NCI-H460 (cell line): ENCODE measurements around the gene EDEM3. TPM values are rescaled to one million over a fixed set of nuclear protein-coding genes. Genes with fewer than 3 reads are reported as not detected.
A peak's percentile ranks its signal among the peaks of the same experiment; 100 is the strongest.
"Not testable (repeated sequence)": the region's sequence is repeated elsewhere in the genome, so short reads cannot be mapped to it uniquely, and the experiment has no call there.

Source experiments
- DNase-seq: peaks from one replicate; pipeline ENCODE4 v3.0.0-alpha.2; 2016; ENCODE audit warnings: low read depth; ENCODE audit errors: extremely low read depth
- total RNA-seq: library from RNA; depleted of rRNA; stranded (reverse); fragments of >200 nt; shearing (Covaris generic); gene quantifications from 2 replicates; pipeline ENCODE4 v1.2.3, GENCODE V29; 2014

EDEM3 gene
- total RNA-seq, 1 experiment from 2014 or later, result 56.0 TPM

DNA sequence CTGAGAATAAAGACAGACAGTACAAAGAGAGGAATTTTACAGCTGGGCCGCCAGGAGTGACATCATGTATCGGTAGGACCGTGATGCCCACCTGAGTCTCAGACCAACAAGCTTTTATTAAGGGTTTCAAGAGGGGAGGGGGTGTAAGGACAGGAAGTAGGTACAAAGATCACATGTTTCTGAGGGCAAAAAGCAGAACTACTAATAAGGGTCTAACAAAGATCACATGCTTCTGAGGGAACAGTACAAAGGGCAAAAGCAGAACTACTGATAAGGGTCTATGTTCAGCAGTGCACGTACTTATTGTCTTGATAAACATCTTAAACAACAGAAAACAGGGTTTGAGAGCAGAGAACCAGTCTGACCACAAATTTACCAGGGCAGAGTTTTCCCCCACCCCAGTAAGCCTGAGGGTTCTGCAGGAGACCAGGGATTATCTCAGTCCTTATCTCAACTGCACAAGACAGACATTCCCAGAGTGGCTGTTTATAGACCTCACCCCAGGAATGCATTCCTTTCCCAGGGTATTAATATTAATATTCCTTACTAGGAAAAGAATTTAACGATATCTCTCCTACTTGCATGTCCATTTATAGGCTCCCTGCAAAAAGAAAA, 73.9 kb downstream of the EDEM3 start:
- DNase-seq, result not testable (repeated sequence)

- not testable (repeated sequence) for DNase-seq
Measured at GRCh38 chr1:184679472-184679871, 75.2 kb downstream of the EDEM3 start.

DNA sequence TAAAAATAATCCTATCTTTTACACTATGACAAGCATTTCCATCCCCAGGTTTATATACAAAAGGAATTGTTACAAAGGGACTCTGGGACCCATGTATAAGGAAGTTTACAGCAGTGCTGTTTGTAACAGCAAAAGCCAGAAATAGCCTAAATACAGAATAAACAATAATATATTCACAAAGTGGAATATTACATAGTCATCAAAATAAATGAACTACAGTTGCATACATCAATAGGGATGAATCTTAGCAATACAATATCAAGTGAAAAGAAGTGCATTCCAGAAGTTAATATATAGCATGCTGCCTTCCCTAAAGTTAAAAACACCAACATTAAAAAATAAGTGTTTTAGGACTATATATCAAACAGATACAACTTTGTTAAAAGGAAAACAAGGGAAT, 77.3 kb downstream of the EDEM3 start:
- no peak for DNase-seq

- DNase-seq, result no peak
Measured at GRCh38 chr1:184673305-184673704, 81.4 kb downstream of the EDEM3 start.

GRCh38 chr1:184672013-184672726, 82.5 kb downstream of the EDEM3 start:
- no peak for DNase-seq

DNA sequence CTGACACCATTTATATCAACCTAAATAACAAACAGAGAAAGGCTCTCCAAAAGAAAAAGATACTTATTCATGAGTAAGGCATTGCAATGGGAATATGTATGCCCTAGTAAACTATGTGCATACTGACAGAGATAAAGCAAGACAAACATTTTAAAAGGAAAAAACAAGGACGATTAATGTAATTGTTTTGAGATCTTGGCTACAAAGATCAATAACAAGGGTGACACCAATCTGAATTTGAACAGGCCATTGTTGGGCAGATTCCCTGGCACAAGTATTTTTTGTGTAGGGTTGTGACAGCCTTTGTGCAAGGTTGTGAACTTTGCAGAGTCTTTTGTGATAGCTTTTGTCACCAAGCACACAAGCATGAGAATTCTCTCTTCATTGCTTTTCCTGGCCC, 85.3 kb downstream of the EDEM3 start:
- DNase-seq, result no peak

- no peak for DNase-seq
Measured at GRCh38 chr1:184665360-184665759, 89.3 kb downstream of the EDEM3 start.

GRCh38 chr1:184664661-184665060, 90.0 kb downstream of the EDEM3 start:
- DNase-seq, result no peak

GRCh38 chr1:184664042-184664660, 90.5 kb downstream of the EDEM3 start:
- DNase-seq, result peak; percentile 56

DNA sequence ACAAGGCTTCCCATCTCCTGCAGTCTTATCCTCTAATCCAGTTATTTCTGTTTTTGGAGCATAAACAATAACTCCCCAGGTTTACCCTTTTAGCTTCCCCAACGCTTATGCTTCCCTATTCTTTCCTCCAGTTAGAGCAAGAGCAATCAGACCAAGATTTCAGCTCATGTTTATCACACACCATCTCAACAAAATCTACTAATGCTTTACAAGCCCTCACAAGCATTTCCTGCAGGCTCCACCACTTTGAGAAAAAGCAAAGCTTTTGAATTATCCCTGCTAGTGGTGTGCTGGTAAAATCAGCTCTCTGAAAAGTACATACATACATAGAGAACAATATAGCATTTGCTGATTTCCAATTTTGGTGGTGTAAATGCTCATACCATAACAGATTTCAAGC, 92.9 kb downstream of the EDEM3 start:
- DNase-seq, result no peak

GRCh38 chr1:184660462-184661191, 94.0 kb downstream of the EDEM3 start:
- DNase-seq, result no peak

GRCh38 chr1:184658055-184658454, 96.6 kb downstream of the EDEM3 start:
- DNase-seq, result no peak

GRCh38 chr1:184656221-184656620, 98.4 kb downstream of the EDEM3 start:
- no peak for DNase-seq

DNA sequence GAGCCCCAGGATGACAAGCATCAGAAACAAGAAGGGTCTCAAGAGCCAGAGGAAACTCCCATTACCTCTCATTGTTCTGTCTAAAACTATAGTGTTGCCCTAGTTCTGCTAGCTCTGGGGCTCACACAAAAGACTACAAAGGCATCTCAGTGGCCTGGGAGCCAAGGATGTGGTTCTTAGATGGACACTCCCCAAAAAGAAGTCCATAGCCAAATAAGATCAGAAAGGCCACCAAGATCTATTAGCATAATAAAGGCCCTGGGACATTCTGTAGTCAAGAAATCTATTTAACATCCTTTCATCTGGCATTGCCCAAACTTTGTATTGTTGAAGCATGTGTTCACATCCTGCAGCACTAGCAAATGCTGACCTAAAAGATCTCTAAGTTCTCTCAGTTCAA, 99.5 kb downstream of the EDEM3 start:
- no peak for DNase-seq

DNA sequence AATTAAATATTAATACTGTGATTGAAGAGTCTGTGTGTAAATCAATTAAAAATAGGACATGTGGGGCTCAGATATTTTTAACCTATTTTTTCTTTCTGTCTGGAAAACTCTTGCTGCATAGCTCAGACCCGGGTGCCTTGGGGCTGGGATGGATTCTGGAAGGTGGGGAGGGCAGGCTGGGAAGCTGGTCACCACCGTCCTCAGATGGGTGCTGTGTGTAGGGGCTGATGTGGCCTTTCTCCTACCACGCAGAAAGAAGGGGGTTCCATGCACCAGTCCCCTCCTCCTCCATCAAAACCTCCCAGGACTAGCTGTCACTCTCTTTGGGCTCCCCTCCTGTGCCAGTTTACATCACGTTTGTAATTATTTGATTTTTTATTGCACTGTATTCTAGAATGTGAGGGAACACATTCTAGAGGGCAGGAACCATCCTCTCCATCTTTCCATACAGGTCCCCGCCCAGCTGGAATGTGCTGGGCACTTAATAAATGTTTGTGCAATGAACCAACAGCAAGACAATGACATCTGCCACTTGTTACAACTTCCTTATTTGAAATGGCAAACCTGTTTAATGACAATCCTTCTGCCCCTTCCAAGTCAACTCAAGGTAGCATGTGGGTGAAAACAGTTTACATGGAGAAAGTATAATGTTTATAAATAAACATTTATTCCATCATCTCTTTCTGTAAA, 104.3 kb downstream of the EDEM3 start:
- DNase-seq, result no peak

DNA sequence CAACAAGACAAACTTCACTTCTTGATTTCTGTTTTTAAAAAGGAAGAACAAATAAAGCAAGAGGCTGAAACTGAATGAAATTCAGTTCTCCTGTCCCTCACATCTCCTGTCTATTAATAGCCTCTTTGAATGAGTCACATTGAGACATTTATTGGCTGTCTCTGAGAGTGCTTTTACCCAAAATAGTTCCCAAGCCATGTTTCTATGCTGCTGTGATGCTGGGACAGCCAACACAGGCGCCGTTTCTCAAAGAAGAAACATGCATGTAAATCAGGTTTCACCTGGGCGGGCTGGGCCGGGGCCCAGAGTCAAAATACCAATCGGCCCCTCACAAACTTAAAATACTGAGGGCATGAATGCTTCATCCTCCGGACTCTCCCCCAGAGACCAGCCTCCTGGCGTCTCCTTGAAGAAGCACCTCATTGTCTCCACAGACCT, 105.2 kb downstream of the EDEM3 start:
- DNase-seq, result no peak

DNA sequence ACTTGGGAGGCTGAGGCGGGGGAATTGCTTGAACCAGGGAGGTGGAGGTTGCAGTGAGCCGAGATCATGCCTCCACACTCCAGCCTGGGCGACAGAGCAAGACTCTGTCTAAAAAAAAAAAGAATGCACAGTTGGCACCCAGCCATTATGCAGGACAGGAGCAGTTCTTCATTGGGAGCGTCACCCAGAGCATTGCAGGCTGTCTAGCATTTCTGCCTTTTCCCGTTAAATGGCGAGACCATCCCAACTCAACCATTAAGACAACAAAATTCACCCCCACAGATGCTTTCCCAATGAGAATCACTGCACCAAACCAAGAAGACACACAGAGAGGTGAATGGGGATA, 105.8 kb downstream of the EDEM3 start:
- no peak for DNase-seq

- DNase-seq, result no peak
Measured at GRCh38 chr1:184648160-184648855, 106.3 kb downstream of the EDEM3 start.

- no peak for DNase-seq
Measured at GRCh38 chr1:184647471-184647870, 107.2 kb downstream of the EDEM3 start.

GRCh38 chr1:184646824-184647223, 107.8 kb downstream of the EDEM3 start:
- DNase-seq, result no peak
